H9 (cell line): ENCODE data around the gene CBY1. TPM values are rescaled to one million over a fixed set of nuclear protein-coding genes. Genes with fewer than 3 reads are reported as not detected.

Experiments
- DNase-seq: peaks from one replicate; pipeline ENCODE4 v3.0.0-alpha.2; 2017
- H2AFZ ChIP-seq: one replicate; pipeline ENCODE4 v1.6.1; 2013; ENCODE audit warnings: mild to moderate bottlenecking, low read length, control low read depth, moderate library complexity
- H2AK5ac ChIP-seq: 2 replicates; pipeline ENCODE4 v1.6.1; 2013; ENCODE audit warnings: low read length, control low read depth, mixed read lengths; ENCODE audit not compliant: insufficient read length
- H2BK120ac ChIP-seq: one replicate; pipeline ENCODE4 v1.6.1; 2013; ENCODE audit warnings: low read depth, mild to moderate bottlenecking, low read length, control low read depth, inconsistent platforms; ENCODE audit not compliant: poor library complexity, severe bottlenecking
- H2BK12ac ChIP-seq: 2 replicates; pipeline ENCODE4 v1.6.1; 2013; ENCODE audit warnings: low read length, control low read depth, mixed read lengths, low read depth; ENCODE audit not compliant: insufficient read length
- H2BK15ac ChIP-seq: 2 replicates; pipeline ENCODE4 v1.6.1; 2013; ENCODE audit warnings: low read depth, low read length, control low read depth
- H2BK20ac ChIP-seq: one replicate; pipeline ENCODE4 v1.6.1; 2013; ENCODE audit warnings: low read depth, mild to moderate bottlenecking, low read length, control low read depth, inconsistent platforms; ENCODE audit not compliant: poor library complexity, severe bottlenecking
- H2BK5ac ChIP-seq: 2 replicates; pipeline ENCODE4 v1.6.1; 2013; ENCODE audit warnings: low read length, control low read depth, mixed read lengths; ENCODE audit not compliant: insufficient read length
- H3K14ac ChIP-seq: 2 replicates; pipeline ENCODE4 v1.6.1; 2013; ENCODE audit warnings: low read length, control low read depth; ENCODE audit not compliant: insufficient read depth
- H3K18ac ChIP-seq: 2 replicates; pipeline ENCODE4 v1.6.1; 2013; ENCODE audit warnings: low read depth, mild to moderate bottlenecking, mixed read lengths, low read length, control low read depth; ENCODE audit not compliant: insufficient read length
- H3K23ac ChIP-seq: 2 replicates; pipeline ENCODE4 v1.6.1; 2013; ENCODE audit warnings: low read length, control low read depth, mixed read lengths, low read depth; ENCODE audit not compliant: insufficient read length
- H3K23me2 ChIP-seq: 2 replicates; pipeline ENCODE4 v1.6.1; 2013; ENCODE audit warnings: low read depth, mild to moderate bottlenecking, mixed read lengths, low read length, control low read depth; ENCODE audit not compliant: insufficient read length, poor library complexity, severe bottlenecking
- H3K27ac ChIP-seq: 2 replicates; pipeline ENCODE4 v1.5.1; 2013; ENCODE audit warnings: low read length, control low read depth, mixed read lengths, low read depth; ENCODE audit not compliant: insufficient read length
- H3K27me3 ChIP-seq: 2 replicates; pipeline ENCODE4 v1.6.1; 2013; ENCODE audit warnings: low read length, control low read depth, inconsistent platforms; ENCODE audit not compliant: insufficient read depth
- H3K4ac ChIP-seq: 2 replicates; pipeline ENCODE4 v1.6.1; 2013; ENCODE audit warnings: low read depth, mild to moderate bottlenecking, control low read depth, inconsistent platforms, low read length, moderate library complexity
- H3K4me1 ChIP-seq: 2 replicates; pipeline ENCODE4 v1.6.1; 2013; ENCODE audit warnings: low read length, control low read depth, inconsistent platforms; ENCODE audit not compliant: insufficient read depth
- H3K4me2 ChIP-seq: 2 replicates; pipeline ENCODE4 v1.6.1; 2013; ENCODE audit warnings: low read length, control low read depth, mixed read lengths; ENCODE audit not compliant: insufficient read length, insufficient read depth
- H3K56ac ChIP-seq: 2 replicates; pipeline ENCODE4 v1.6.1; 2013; ENCODE audit warnings: low read depth, mild to moderate bottlenecking, mixed read lengths, low read length, control low read depth; ENCODE audit not compliant: insufficient read length
- H3K79me1 ChIP-seq: 2 replicates; pipeline ENCODE4 v1.6.1; 2013; ENCODE audit warnings: low read depth, mild to moderate bottlenecking, moderate library complexity, low read length, control low read depth, inconsistent platforms; ENCODE audit not compliant: insufficient read depth, poor library complexity, severe bottlenecking
- H3K79me2 ChIP-seq: 2 replicates; pipeline ENCODE4 v1.6.1; 2013; ENCODE audit warnings: low read length, control low read depth, inconsistent platforms; ENCODE audit not compliant: insufficient read depth
- H3K9ac ChIP-seq: 2 replicates; pipeline ENCODE4 v1.6.1; 2013; ENCODE audit warnings: low read length, control low read depth, mixed read lengths; ENCODE audit not compliant: insufficient read length; ENCODE audit errors: extremely low read depth
- H3K9me3 ChIP-seq: one replicate; pipeline ENCODE4 v1.6.1; 2013; ENCODE audit warnings: low read depth, low read length, inconsistent platforms; ENCODE audit not compliant: control insufficient read depth
- H3T11ph ChIP-seq: one replicate; pipeline ENCODE4 v1.6.1; 2013; ENCODE audit warnings: mild to moderate bottlenecking, low read length, control low read depth, inconsistent platforms
- H4K20me1 ChIP-seq: one replicate; pipeline ENCODE4 v1.6.1; 2013; ENCODE audit not compliant: control insufficient read depth, insufficient read length, insufficient read depth
- H4K5ac ChIP-seq: 2 replicates; pipeline ENCODE4 v1.6.1; 2013; ENCODE audit warnings: low read depth, mild to moderate bottlenecking, mixed read lengths, low read length, control low read depth; ENCODE audit not compliant: insufficient read length
- H4K8ac ChIP-seq: replicated peaks from 2 replicates; pipeline ENCODE4 v1.6.1; 2013; ENCODE audit warnings: low read length, control low read depth, mixed read lengths, low read depth; ENCODE audit not compliant: insufficient read length
- H4K91ac ChIP-seq: 2 replicates; pipeline ENCODE4 v1.6.1; 2013; ENCODE audit warnings: low read depth, mild to moderate bottlenecking, moderate library complexity, mixed read lengths, low read length, control low read depth; ENCODE audit not compliant: insufficient read length
- H3K27ac Mint-ChIP-seq, 3 experiments: 2 replicates in 2 of 3; 3 replicates in 1 of 3; pipeline ENCODE4 v1.8.0; 2020 to 2021; ENCODE audit warnings: mixed read lengths in 3 of 3, mild to moderate bottlenecking in 1 of 3, moderate library complexity in 1 of 3
- H3K27me3 Mint-ChIP-seq: 2 replicates; pipeline ENCODE4 v1.8.0; 2021; ENCODE audit warnings: low read depth, mild to moderate bottlenecking, moderate library complexity, mixed read lengths
- H3K36me3 Mint-ChIP-seq, 3 experiments: 2 replicates in 2 of 3; 3 replicates in 1 of 3; pipeline ENCODE4 v1.8.0; 2020 to 2021; ENCODE audit warnings: low read depth in 3 of 3, mixed read lengths in 3 of 3; ENCODE audit not compliant: insufficient read depth in 1 of 3
- H3K4me1 Mint-ChIP-seq, 2 experiments: 2 replicates each; pipeline ENCODE4 v1.8.0; 2020; ENCODE audit warnings: mixed read lengths in 2 of 2
- H3K4me3 Mint-ChIP-seq, 2 experiments: 2 replicates in 1 of 2; 3 replicates in 1 of 2; pipeline ENCODE4 v1.8.0; 2020 to 2021; ENCODE audit warnings: mild to moderate bottlenecking in 2 of 2, mixed read lengths in 2 of 2, moderate library complexity in 1 of 2
- H3K9me3 Mint-ChIP-seq, 2 experiments: 2 replicates in 1 of 2; 3 replicates in 1 of 2; pipeline ENCODE4 v1.8.0; 2020; ENCODE audit warnings: mild to moderate bottlenecking in 2 of 2, mixed read lengths in 2 of 2, moderate library complexity in 1 of 2
- CTCF ChIP-seq: fragments of 200-600 bp; sonication (generic); conservative IDR thresholded peaks from 3 replicates; pipeline ENCODE4 v1.8.0; 2021; ENCODE audit warnings: antibody characterized with exemption, mild to moderate bottlenecking
- WGBS: extraction: QIAGEN DNeasy Blood & Tissue Kit; methylation state at CpG from one replicate; pipeline ENCODE4 v1.1.7; 2013; ENCODE audit warnings: missing lambda C conversion rate, low lambda C conversion rate, mixed read lengths; ENCODE audit not compliant: insufficient read length; ENCODE audit errors: extremely low coverage; 5-methylcytosine and 5-hydroxymethylcytosine counted together
- total RNA-seq: library from RNA; stranded (reverse); gene quantifications from 2 replicates; pipeline ENCODE4 v1.2.1, GENCODE V29; 2021

The CBY1 gene
- total RNA-seq, 1 experiment from 2014 or later = 26.6 TPM

DNA sequence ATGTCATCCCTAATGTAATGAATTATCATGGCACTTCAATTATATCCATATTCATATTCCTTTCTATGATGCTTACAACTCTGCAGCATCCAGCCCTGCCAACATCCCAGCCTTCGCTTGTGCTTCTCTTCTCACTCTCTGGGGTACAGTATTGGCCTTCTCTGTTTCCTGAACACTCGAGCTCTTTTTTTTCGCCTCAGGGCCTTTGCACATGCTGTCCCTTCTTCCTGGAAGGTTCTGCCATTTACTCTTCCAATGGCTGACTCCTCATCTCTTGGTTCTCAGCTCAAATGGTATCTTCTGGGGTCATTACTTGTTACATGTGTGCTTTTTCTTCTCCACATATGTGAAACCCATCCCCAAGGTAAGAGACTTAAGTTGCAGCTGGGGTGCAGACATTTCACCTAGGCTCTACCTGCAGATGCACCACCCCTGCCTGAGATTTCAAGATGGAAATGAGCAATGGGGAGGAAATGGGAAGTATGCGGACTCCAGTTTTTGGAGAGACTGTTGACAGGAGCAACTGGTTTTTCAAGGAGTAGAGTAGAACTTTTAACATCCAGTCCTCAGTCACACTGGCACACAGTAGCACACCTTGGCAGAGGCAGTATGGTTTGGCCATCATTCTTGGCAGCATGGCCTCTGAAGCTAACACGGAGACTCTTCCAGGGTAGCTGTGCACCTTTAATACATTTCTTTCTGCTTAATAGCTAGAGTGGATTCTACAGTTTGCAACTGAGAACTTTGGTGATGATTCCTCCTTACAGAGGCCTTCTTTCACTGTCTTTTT is 44.0 kb upstream of the CBY1 start:
- Histone ChIP-seq H4K91ac (no peak overlapping the region), H2BK5ac (no peak overlapping the region), H3K9ac (no peak overlapping the region), H3K4ac (no peak overlapping the region), H3K18ac (no peak overlapping the region), H3K4me1 (0 out of 2 replicates have a peak, but pooled peaks cover 2% of the 10 kb centered on the region), H4K5ac (no peak overlapping the region), H3K27me3 (no peaks in the 10 kb centered on the region; the same call in 1 of the 2 replicates), H2AK5ac (no peak overlapping the region), H4K20me1 (no peaks in the 10 kb centered on the region), H2BK20ac (no peak overlapping the region), H3K27ac (no peak overlapping the region), H3K79me2 (no peaks in the 10 kb centered on the region), H4K8ac (no peak overlapping the region), H2BK15ac (no peak overlapping the region), H2BK120ac (no peak overlapping the region), H3K79me1 (no peaks in the 10 kb centered on the region), H3K23ac (no peak overlapping the region), H3K4me2 (no peak overlapping the region), H2BK12ac (no peak overlapping the region), H3T11ph (no peak overlapping the region), H3K14ac (no peak overlapping the region), H3K56ac (no peak overlapping the region), H3K23me2 (no peaks in the 10 kb centered on the region), H3K9me3 (no peaks in the 10 kb centered on the region), H2AFZ (no peak overlapping the region)
- H3K4me3 Mint-ChIP-seq = no peak overlapping the region
- no CpG with 5 or more reads among the region's 5 CpGs for WGBS
- no peak overlapping the region; a peak in 1 of 7 replicates for H3K27ac Mint-ChIP-seq
- peaks cover 8 to 27% (median 17%) of the 10 kb centered on the region in 3 experiments; a peak in 6 of 7 replicates for H3K36me3 Mint-ChIP-seq
- TF ChIP-seq CTCF = no peak
- H3K27me3 Mint-ChIP-seq = peaks cover 2% of the 10 kb centered on the region; the same call in 1 of the 2 replicates
- H3K4me1 Mint-ChIP-seq = peaks cover 8 to 13% of the 10 kb centered on the region in 2 experiments
- DNase-seq = no peak
- H3K9me3 Mint-ChIP-seq = no peaks in the 10 kb centered on the region
